Measurements from ENCODE around the gene HES7. TPM values are rescaled to one million over a fixed set of nuclear protein-coding genes. Genes with fewer than 3 reads are reported as not detected.

Gene HES7
- polyA plus RNA-seq, 1 donor from 2014 or later, result 15.3 TPM

- H3K27ac ChIP-seq (ENCODE audit: low read length), result peak overlapping the region; percentile 70
- H3K79me2 ChIP-seq (replicated peaks; ENCODE audit: insufficient read depth, low read length), result no peaks in the 10 kb centered on the region
- H3K9me2 ChIP-seq (ENCODE audit: insufficient read depth, low read length), result no peaks in the 10 kb centered on the region
- no peaks in the 10 kb centered on the region for H4K20me1 ChIP-seq (ENCODE audit: insufficient read depth)
- TF ChIP-seq REST (IDR thresholded peaks at IDR 0.05; ENCODE audit: borderline replicate concordance) (peak; percentile 2), EP300 (conservative IDR thresholded peaks at IDR 0.05; ENCODE audit: poor library complexity, severe bottlenecking) (peak; percentile 29), POLR2AphosphoS5 (IDR thresholded peaks at IDR 0.05) (peak; percentile 65), EZH2 (IDR thresholded peaks at IDR 0.05; ENCODE audit: borderline replicate concordance, insufficient read depth, low read length, poor library complexity, severe bottlenecking) (no peak)
- peaks cover 50% of the 10 kb centered on the region for H3K27me3 ChIP-seq (ENCODE audit: insufficient read depth, low read depth, low read length)
- peaks cover 8% of the 10 kb centered on the region for H3F3A ChIP-seq (ENCODE audit: insufficient read depth, low read length, poor library complexity, severe bottlenecking)
- H3K9ac ChIP-seq (ENCODE audit: low read length), result peak overlapping the region; percentile 80
- peak overlapping the region; percentile 69 for H2AFZ ChIP-seq (ENCODE audit: low read depth, low read length)
- H3K4me3 ChIP-seq (ENCODE audit: low read length), result peak overlapping the region; percentile 88
- no peaks in the 10 kb centered on the region for H3K36me3 ChIP-seq (ENCODE audit: insufficient read depth, low read length)
- H3K4me2 ChIP-seq (ENCODE audit: low read length), result peak overlapping the region; percentile 77
- H3K9me3 ChIP-seq (ENCODE audit: low read length), result no peaks in the 10 kb centered on the region
Observed at GRCh38 chr17:8125154-8125946, 1.4 kb upstream of the HES7 start.

GRCh38 chr17:8124350-8125153, 646 bp upstream of the HES7 start:
- Histone ChIP-seq H3K27me3 (ENCODE audit: insufficient read depth, low read depth, low read length) (peaks cover 46% of the 10 kb centered on the region), H4K20me1 (ENCODE audit: insufficient read depth) (peaks cover 3% of the 10 kb centered on the region)

More at GRCh38 chr17:8124350-8125153, 646 bp upstream of the HES7 start:
- Histone ChIP-seq H3K9ac (ENCODE audit: low read length) (peak overlapping the region; percentile 80), H3K36me3 (ENCODE audit: insufficient read depth, low read length) (no peaks in the 10 kb centered on the region), H3K4me3 (ENCODE audit: low read length) (peak overlapping the region; percentile 88), H3K79me2 (replicated peaks; ENCODE audit: insufficient read depth, low read length) (no peaks in the 10 kb centered on the region), H3K9me3 (ENCODE audit: low read length) (no peaks in the 10 kb centered on the region), H3K27ac (ENCODE audit: low read length) (no peak overlapping the region), H3K9me2 (ENCODE audit: insufficient read depth, low read length) (no peaks in the 10 kb centered on the region), H3K4me2 (ENCODE audit: low read length) (peak overlapping the region; percentile 57), H3F3A (ENCODE audit: insufficient read depth, low read length, poor library complexity, severe bottlenecking) (peaks cover 9% of the 10 kb centered on the region), H2AFZ (ENCODE audit: low read depth, low read length) (no peak overlapping the region)
- TF ChIP-seq TAF1 (IDR thresholded peaks at IDR 0.05; ENCODE audit: low read depth), result no peak
- no peak for TF ChIP-seq EP300 (conservative IDR thresholded peaks at IDR 0.05; ENCODE audit: poor library complexity, severe bottlenecking)
- no peak for TF ChIP-seq MXI1 (conservative IDR thresholded peaks at IDR 0.05; ENCODE audit: poor library complexity, severe bottlenecking)
- no peak for TF ChIP-seq REST (IDR thresholded peaks at IDR 0.05; ENCODE audit: borderline replicate concordance)
- no peak for TF ChIP-seq CTCF (IDR thresholded peaks at IDR 0.05; ENCODE audit: poor library complexity, severe bottlenecking)
- TF ChIP-seq EZH2 (IDR thresholded peaks at IDR 0.05; ENCODE audit: borderline replicate concordance, insufficient read depth, low read length, poor library complexity, severe bottlenecking), result no peak
- TF ChIP-seq SMC3 (conservative IDR thresholded peaks at IDR 0.05; ENCODE audit: poor library complexity), result no peak

Data from neural cell (in vitro differentiated cells).